ENCODE results near the gene CACNA1C.

- TF ChIP-seq CTCF (conservative IDR thresholded peaks at IDR 0.05 in 1 of 2, IDR thresholded peaks at IDR 0.05 in 1 of 2; ENCODE audit: extremely low read depth in 1 of 2, insufficient read depth in 1 of 2, low read depth in 1 of 2, low read length in 2 of 2) (no peak), EZH2 (IDR thresholded peaks at IDR 0.05; ENCODE audit: borderline replicate concordance, low read length) (no peak)
Measured at GRCh38 chr12:2540535-2540941, 487.8 kb downstream of the CACNA1C start.
